NCI-H146 treated with DMSO at 0.1 percent for 48 hours (cell line): ENCODE results near the gene GPR148.
A peak's percentile ranks its signal among the peaks of the same experiment; 100 is the strongest.
"Not testable (repeated sequence)": the region's sequence is repeated elsewhere in the genome, so short reads cannot be mapped to it uniquely, and the experiment has no call there.

Experiments
- DNase-seq: peaks from one replicate; lab custom pipeline; 2025; ENCODE audit not compliant: unreplicated experiment; lab: John Stamatoyannopoulos, UW

The GPR148 gene, protein sequence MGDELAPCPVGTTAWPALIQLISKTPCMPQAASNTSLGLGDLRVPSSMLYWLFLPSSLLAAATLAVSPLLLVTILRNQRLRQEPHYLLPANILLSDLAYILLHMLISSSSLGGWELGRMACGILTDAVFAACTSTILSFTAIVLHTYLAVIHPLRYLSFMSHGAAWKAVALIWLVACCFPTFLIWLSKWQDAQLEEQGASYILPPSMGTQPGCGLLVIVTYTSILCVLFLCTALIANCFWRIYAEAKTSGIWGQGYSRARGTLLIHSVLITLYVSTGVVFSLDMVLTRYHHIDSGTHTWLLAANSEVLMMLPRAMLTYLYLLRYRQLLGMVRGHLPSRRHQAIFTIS

DNA sequence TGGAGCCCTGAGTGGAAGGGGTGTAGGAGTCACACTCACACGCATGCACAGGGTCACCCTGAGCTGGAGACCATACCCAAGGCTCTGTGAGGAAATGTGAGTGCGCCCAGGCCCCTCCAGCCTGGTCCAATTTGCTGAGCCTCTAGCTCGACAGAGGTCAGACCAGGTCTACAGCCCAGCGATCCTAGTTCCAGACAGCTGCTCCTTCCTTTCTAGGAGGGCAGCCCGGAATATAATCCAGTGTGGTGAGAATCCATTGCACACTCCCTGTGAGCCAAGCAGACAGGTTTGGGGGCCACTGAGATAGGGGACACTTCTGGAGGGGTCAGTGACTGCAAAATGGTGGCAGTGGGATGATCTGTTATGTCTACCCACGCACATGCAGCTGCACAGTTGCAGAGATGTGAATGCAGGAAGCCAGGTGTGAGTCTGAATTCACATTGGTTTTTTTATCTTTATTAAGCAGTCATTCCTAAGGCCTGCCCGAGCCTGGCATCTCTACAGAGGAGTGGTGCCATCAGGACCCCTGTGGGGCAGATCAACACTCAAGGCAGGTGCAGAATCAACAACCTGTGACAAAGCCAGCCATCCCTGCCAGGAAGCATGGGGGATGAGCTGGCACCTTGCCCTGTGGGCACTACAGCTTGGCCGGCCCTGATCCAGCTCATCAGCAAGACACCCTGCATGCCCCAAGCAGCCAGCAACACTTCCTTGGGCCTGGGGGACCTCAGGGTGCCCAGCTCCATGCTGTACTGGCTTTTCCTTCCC, at the start of gene GPR148:
TSS of gene GPR148 (plus strand) at position 522 of the 768 bp plus-strand sequence. CDS start at position 604, 82 bp downstream.
- DNase-seq: peak; percentile 73

GRCh38 chr2:130692041-130692770, 36.7 kb upstream of the GPR148 start:
- not testable (repeated sequence) for DNase-seq

DNA sequence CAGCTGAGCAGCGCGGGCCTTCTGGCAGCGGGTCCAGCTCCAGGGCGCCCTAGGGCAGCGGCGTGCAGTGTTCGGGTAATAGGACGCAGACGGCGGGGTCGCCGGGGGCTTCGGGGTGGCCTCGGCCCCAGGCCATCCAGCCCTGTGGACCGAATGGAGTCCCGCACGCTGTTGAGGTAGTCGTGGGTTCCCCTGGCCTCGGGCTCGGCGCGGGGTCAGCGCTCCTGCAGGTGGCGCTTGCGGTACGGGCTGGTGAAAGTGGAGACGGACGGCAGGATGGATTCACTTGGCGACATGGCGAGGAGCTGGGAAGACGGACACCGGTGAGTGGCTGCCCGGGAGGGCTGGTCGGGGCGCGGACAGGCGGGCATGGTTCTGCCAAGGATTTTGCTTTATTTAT, 35.4 kb upstream of the GPR148 start:
- not testable (repeated sequence) for DNase-seq

DNA sequence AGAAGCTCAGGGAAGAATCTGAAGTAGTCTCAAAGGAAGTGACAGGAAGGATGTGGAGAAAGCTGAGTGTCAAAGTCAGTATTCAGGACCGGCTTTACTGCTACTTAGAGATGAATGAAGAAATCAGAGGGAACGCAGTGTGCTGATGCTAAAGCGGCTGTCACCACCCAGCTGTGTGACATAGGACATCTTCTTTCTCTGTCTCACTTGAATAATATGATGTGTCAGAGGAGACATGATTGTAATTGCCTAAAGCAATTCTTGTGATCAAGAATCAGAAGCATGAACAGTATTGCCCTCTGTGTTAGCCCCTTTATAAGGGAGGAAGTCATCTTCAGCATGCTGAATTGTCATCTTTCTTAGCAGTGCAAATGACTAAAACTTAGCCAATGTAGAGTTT, 25.6 kb upstream of the GPR148 start:
- not testable (repeated sequence) for DNase-seq

- DNase-seq: not testable (repeated sequence)
Measured at GRCh38 chr2:130714795-130715194, 14.1 kb upstream of the GPR148 start.

DNA sequence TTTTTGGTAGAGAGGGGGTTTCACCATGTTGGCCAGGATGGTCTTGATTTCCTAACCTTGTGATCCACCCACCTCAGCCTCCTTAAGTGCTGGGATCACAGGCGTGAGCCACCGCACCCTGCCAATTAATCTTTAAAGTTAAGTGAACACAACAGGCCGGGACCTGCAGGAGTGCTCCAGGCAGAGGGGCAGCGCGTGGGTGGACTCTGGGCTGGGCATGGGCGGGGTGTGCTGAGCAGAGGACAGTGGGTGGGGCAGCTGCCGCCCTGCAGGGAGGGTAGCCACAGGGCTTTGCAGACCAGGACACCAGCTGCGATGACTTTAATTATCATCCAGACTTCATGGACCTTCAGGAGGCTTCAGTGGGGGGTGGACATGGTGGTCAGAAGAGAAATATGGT, 8.8 kb upstream of the GPR148 start:
- DNase-seq: peak; percentile 79

DNA sequence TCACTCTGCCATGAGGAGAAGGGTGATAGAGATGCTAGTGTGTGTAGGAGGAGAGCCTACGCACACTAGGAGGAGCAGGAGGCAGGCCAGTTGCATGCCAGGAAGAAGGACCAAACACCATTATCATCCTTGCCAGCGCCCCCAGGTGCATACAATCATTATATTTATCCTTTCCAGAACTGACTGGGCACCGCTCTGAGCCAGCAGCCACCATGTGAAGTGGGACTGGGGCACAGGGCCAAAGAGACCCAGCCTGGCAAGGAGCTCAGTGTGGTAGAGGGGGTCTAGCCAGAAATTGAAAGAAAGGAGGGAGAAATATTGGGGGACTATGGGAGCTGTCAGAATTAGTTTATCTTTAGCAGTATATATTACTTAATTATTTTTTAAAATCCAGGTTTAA, 8.3 kb upstream of the GPR148 start:
- peak; percentile 79 for DNase-seq

GRCh38 chr2:130724455-130724854, 4.4 kb upstream of the GPR148 start:
- DNase-seq: no peak

- peak; percentile 37 for DNase-seq
Measured at GRCh38 chr2:130726614-130727180, 2.2 kb upstream of the GPR148 start.

GRCh38 chr2:130727286-130727924, 1.5 kb upstream of the GPR148 start:
- peak; percentile 89 for DNase-seq

- no peak for DNase-seq
Measured at GRCh38 chr2:130728007-130728454, 839 bp upstream of the GPR148 start.

GRCh38 chr2:130729322-130730299, 741 bp downstream of the GPR148 start:
- DNase-seq: no peak

DNA sequence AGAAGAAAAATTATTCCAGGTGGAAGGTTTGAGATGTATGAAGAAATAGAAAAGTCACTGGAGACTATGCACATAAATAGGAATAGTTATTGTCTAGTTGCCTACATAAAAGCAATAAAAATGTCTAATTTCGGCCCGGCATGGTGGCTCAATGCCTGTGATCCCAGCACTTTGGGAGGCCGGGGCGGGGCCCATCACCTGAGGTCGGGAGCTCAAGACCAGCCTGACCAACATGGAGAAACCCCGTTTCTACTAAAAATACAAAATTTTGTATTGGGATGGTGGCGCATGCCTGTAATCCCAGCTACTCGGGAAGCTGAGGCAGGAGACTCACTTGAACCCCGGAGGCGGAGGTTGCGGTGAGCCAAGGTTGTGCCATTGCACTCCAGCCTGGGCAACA, 3.4 kb downstream of the GPR148 start:
- not testable (repeated sequence) for DNase-seq

GRCh38 chr2:130735200-130735599, 6.3 kb downstream of the GPR148 start:
- DNase-seq: no peak

DNA sequence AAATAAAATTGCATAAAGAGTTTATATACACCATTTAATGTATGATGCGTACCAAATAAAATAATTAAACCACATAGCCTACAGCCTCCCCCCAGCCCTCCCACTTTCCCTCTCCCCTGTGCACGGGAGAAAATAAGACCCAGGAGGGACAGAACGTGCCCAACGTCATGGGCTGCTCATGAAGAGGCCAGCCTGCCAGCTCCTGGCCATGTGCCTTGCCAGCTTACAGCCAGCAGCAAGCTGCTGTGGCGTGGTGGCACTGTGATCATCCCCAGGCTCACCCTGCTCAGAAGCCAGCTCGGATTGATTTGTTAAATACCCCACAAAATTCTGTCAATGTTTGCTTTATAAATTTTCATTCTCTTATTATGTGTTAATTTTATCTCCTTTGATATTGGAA, 7.6 kb downstream of the GPR148 start:
- DNase-seq: no peak

DNA sequence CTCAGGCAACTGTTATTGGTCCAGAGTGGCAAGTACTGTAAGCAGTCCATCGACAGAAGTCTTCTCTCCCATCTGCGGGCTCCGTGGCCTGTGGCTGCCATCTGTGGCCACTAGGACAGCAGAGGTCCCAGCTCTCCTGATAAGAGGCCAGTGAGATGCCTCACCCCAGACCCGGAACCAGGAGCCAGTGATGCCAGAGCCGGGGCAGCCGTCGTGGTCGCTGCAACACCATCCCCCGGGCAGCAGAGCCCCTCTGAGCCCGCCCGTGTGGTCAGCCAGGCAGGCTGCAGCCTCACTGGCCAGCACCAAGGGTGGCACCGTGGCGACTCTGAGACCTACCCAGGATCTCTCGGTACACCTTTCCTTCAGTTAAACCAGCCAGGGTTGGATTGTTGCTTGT, 8.7 kb downstream of the GPR148 start:
- DNase-seq: no peak

- no peak for DNase-seq
Measured at GRCh38 chr2:130740671-130741070, 11.8 kb downstream of the GPR148 start.

DNA sequence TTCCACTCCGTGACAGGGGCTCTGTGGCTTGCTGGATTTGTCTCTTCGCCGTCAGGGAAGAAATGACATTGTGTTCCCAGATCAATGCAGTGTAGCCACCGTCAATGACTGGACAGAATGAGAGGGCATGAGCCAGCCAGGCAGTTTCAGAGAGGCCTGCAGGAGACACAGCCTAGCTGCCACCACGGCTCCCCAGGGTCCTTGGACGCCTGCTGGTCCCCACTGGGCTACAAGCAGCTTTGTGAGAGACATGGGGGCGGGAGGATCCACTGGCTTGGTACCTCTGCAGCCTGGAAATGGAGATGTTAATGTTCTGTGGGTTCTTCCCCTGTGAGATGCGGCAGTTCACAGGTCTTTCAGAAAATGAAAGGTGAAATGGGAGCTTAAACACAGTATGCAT, 14.4 kb downstream of the GPR148 start:
- DNase-seq: no peak

DNA sequence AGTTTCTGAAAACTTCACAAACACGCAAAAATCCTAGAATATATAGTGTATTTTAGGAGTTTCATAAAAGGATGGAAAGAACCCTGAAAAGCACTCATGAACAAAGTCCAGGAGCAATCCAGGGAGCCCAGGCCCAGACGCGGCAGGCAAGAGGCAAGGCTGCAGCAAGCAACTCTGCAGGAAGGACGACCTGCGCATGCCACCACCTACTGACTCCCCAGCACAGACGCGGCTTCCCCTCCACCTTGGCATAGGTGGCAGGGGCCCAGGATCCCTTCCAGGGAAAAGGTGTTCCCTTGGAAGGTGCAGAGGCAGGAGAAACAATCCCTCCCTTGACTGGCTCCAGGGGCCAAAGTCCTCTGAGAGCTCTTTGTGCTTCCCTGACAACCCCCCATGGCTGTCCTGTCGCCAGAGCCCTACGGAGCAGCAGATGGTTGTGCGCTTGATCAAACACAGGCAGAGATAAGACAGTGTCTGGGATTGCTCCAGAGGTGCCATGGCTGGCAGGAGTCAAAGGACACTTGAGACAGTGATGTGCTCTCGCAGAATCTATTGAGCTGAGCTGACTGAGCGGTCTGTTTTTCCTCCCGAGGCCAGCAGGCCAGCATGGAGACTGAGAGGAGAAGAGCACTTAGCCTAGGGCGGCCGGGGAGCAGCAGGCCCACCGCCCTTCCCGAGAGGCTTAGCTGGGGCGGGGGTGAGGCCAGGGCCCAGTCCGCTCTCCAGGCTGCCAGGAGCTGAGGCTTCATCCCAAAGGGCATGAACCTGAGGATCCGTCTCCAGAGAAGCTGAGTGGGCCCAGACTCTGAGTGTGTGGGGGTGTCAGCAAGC, 15.6 kb downstream of the GPR148 start:
- peak; percentile 94 for DNase-seq
